Ishikawa (cell line): ENCODE measurements around the gene FXYD7.

Experiments used
- CREB1 ChIP-seq: IDR thresholded peaks from 2 replicates; pipeline ENCODE4 v1.6.1; 2012; ENCODE audit warnings: low read depth
- EGR1 ChIP-seq: IDR thresholded peaks from 2 replicates; pipeline ENCODE4 v1.6.1; 2012
- EP300 ChIP-seq: IDR thresholded peaks from 2 replicates; pipeline ENCODE4 v1.6.1; 2012; ENCODE audit warnings: borderline replicate concordance
- FOXM1 ChIP-seq: IDR thresholded peaks from 2 replicates; pipeline ENCODE4 v1.6.1; 2012; ENCODE audit warnings: low read depth, borderline replicate concordance
- MAX ChIP-seq: IDR thresholded peaks from 2 replicates; pipeline ENCODE4 v1.6.1; 2012
- NFIC ChIP-seq: IDR thresholded peaks from 2 replicates; pipeline ENCODE4 v1.6.1; 2012
- RAD21 ChIP-seq: IDR thresholded peaks from 2 replicates; pipeline ENCODE4 v1.6.1; 2012; ENCODE audit warnings: low read depth
- REST ChIP-seq: IDR thresholded peaks from 2 replicates; pipeline ENCODE4 v1.6.1; 2012; ENCODE audit warnings: low read depth, mild to moderate bottlenecking
- TAF1 ChIP-seq: IDR thresholded peaks from 2 replicates; pipeline ENCODE4 v1.6.1; 2012; ENCODE audit warnings: low read depth, mild to moderate bottlenecking
- TEAD4 ChIP-seq: IDR thresholded peaks from 2 replicates; pipeline ENCODE4 v1.6.1; 2012
- USF1 ChIP-seq: IDR thresholded peaks from 2 replicates; pipeline ENCODE4 v1.6.1; 2012
- YY1 ChIP-seq: IDR thresholded peaks from 2 replicates; pipeline ENCODE4 v1.6.1; 2012; ENCODE audit warnings: low read depth
- ZBTB7A ChIP-seq: IDR thresholded peaks from 2 replicates; pipeline ENCODE4 v1.6.1; 2012; ENCODE audit warnings: low read depth

GRCh38 chr19:35138305-35138892 lies 4.7 kb upstream of the FXYD7 start, which contains the start of gene FXYD1:
- TF ChIP-seq CREB1 (no peak), REST (no peak), ZBTB7A (no peak; the same call in 1 of the 2 replicates), MAX (no peak), EP300 (no peak), USF1 (no peak), EGR1 (no peak), RAD21 (no peak), NFIC (no peak), YY1 (no peak), TAF1 (no peak), FOXM1 (no peak), TEAD4 (no peak)
